ENCODE results near the gene ZNF777. TPM values are rescaled to one million over a fixed set of nuclear protein-coding genes. Genes with fewer than 3 reads are reported as not detected.
A peak's percentile ranks its signal among the peaks of the same experiment; 100 is the strongest.

The ZNF777 gene
- total RNA-seq (10 to 100 TPM; 11.2 to 16.1 (median 14.3) TPM), polyA plus RNA-seq (1 to 10 TPM in 1 of 2 donors, under 1 TPM in 1; 0.76 to 3.8 TPM), total RNA-seq (16.0 reads per million, percentile 45 among the genes with 10 or more reads in this experiment)

DNA sequence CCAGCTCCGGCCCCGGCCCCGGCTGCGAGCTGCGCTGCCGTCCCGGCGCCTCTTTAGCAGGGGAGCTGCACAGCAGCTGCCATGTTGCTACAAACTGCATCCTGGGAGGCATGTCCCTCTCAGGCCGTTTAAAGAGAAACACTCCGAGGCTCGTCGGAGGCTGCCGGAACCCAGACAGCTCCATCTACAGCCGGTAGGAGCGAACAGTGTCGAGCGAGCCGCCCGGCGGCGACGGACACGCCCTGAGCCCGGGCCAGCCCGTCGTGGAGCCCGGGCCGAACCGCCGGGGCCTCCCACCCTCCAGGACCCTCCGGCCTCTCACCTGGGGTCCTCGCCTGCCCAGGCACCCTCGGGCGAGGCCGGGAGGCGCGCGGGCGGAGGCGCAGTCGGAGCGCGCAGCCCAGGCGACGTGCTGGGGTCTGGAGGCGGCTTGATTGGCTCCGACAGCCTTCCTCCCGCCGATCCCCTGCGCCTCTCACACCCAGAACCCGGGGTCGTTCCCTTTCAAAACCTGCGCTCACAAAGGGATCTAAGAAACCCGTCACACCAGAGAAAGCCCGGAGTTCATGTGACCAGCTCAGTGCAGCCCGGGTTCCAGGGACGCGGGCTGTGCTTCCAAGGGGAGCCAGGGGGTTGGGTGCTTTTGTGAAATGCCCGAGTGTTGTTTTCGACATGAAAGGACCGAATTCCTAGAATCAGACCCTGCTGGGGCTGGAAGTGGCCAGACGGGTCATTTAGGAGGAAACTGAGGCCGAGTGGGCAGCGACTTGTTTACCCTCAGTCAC is at the start of gene ZNF777:
Gene ZNF777 (minus strand): TSS at position 570 of the 785 bp plus-strand sequence. CDS start 5,040 bp downstream, outside the sequence.
- H3K27ac ChIP-seq (ENCODE audit: low read depth, low read length): peak within 1 kb of the TSS; percentile 72
- peak within 1 kb of the TSS; percentile 78 to 91 (median 87) for H3K4me3 Mint-ChIP-seq
- ChIA-PET CTCF (interaction anchor here (0.6 to 2.0 kb wide), 7 partner anchors 21 to 253 kb away, joined by 3 to 8 read pairs (median 3); partner anchors contain the start of gene ZNF783), POLR2A (interaction anchor here (0.5 to 1.8 kb wide), 12 partner anchors 8 to 1887 kb away, joined by 3 to 8 read pairs (median 3); partner anchors contain the start of genes CUL1 and ZNF783)
- intact Hi-C loops (cut with micrococcal nuclease): loop anchor here (1.0 to 5.0 kb wide), 12 partner anchors 14 to 370 kb away; partner anchors contain the start of genes ZNF398 (in 2 of the 2), ZNF425 (in 2 of the 2), ZNF746 (in 2 of the 2) and ZNF783 (in 2 of the 2)
- ATAC-seq: peak; percentile 99
- H3K9me3 Mint-ChIP-seq: no peaks in the 10 kb centered on the region
- H3K36me3 Mint-ChIP-seq: peaks cover 0 to 7% (median 0%) of the 10 kb centered on the region in 5 donors
- peak within 1 kb of the TSS; percentile 80 for H3K4me3 ChIP-seq (ENCODE audit: low read length)
- no peaks in the 10 kb centered on the region for H3K27me3 ChIP-seq (ENCODE audit: control insufficient read depth in 2 of 2, insufficient read depth in 2 of 2, low read length in 2 of 2)
- DNase-seq: peak; percentile 65 to 84 (median 80)
- H3K36me3 ChIP-seq (ENCODE audit: control insufficient read depth in 2 of 3, insufficient read depth in 3 of 3, low read length in 3 of 3): peaks cover 0 to 15% (median 5%) of the 10 kb centered on the region in 3 experiments
- peaks cover 4 to 29% (median 10%) of the 10 kb centered on the region in 5 donors for H3K27me3 Mint-ChIP-seq
- H3K4me1 ChIP-seq (ENCODE audit: control insufficient read depth in 2 of 2, insufficient read depth in 2 of 2, low read length in 2 of 2): peaks cover 4 to 16% of the 10 kb centered on the region in 2 donors
- peaks cover 13 to 46% (median 35%) of the 10 kb centered on the region in 7 donors for H3K4me1 Mint-ChIP-seq
- H3K9me3 ChIP-seq (ENCODE audit: control insufficient read depth in 2 of 3, low read length in 3 of 3): no peaks in the 10 kb centered on the region
- peak within 1 kb of the TSS; percentile 28 to 89 (median 76) for H3K27ac Mint-ChIP-seq

DNA sequence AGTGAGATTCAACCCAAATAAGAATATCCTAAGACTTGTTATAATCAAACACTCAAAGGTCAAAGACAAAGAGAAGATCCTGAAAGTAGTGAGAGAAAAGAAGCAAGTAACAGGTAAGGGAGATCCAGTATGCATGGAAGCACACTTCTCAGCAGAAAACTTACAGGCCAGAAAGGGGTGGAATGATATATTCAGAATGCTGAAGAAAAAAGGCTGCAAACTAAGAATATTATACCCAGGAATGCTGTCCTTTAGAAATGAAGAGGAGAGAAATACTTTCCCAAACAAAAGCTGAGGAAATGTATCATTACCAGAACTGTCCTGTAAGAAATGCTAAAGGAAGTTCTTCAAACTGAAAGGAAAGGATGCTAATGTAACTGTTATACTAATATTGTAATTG is 49.4 kb upstream of the ZNF777 start:
- intact Hi-C loops (cut with micrococcal nuclease): no loop called here
- ChIA-PET CTCF (no interaction called here), POLR2A (no interaction called here)
- Histone ChIP-seq H3K9me3 (ENCODE audit: control insufficient read depth in 2 of 3, low read length in 3 of 3) (peaks cover 0 to 23% (median 12%) of the 10 kb centered on the region in 3 experiments), H3K27ac (ENCODE audit: low read depth, low read length) (no peak overlapping the region), H3K27me3 (ENCODE audit: control insufficient read depth in 2 of 2, insufficient read depth in 2 of 2, low read length in 2 of 2) (no peaks in the 10 kb centered on the region), H3K36me3 (ENCODE audit: control insufficient read depth in 2 of 3, insufficient read depth in 3 of 3, low read length in 3 of 3) (no peaks in the 10 kb centered on the region), H3K4me3 (ENCODE audit: low read length) (no peak overlapping the region), H3K4me1 (ENCODE audit: control insufficient read depth in 2 of 2, insufficient read depth in 2 of 2, low read length in 2 of 2) (no peaks in the 10 kb centered on the region)
- Mint-ChIP-seq H3K9me3 (peaks cover 18 to 80% (median 40%) of the 10 kb centered on the region in 11 donors), H3K27ac (no peak overlapping the region), H3K4me3 (no peak overlapping the region), H3K27me3 (peaks cover 0 to 16% (median 0%) of the 10 kb centered on the region in 5 donors), H3K36me3 (peaks cover 4 to 23% (median 18%) of the 10 kb centered on the region in 5 donors), H3K4me1 (no peaks in the 10 kb centered on the region)
- ATAC-seq (no peak), DNase-seq (no peak)

DNA sequence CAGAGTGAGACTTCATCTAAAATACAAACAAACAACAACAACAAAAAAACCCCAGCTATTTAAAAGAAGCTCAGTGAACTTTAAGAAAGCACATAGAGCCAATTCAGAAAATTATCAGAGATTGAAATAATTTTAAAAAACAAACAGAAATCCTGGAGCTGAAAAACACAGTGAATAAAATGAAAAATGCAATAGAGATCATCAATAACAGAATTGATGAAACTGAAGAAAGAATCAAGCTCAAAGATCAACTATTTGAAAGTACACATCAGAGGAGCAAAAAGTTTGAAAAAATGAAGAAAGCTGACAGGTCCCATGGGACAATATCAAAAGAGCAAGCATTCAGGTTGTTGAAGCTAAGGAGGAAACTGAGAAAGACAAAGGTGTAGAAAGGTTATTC is 48.9 kb upstream of the ZNF777 start:
- CTCF ChIA-PET: interaction anchor here (0.6 kb wide), 1 partner anchor 48 kb away, joined by 4 read pairs; no protein-coding TSS in a partner anchor

DNA sequence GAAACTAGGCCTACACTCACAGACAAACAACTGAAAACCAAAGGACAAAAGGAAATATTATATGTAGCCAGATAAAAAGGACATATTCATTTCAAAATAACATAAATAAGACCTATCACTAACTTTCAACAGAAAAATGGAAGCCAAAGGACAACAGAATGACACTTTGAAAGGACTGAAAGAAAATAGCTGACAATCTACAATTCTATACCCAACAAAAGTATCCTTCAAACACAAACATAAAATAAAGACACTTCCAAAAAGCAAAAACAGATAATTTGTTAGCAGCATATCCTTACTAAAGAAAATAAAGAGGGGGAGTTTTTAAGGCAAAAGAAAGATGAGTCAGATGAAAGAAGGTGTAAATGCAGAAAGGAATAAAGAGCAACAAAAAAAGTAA is 44.7 kb upstream of the ZNF777 start:
- Mint-ChIP-seq H3K27ac (no peak overlapping the region), H3K4me1 (peaks cover 0 to 4% (median 0%) of the 10 kb centered on the region in 7 donors), H3K9me3 (peaks cover 5 to 40% (median 21%) of the 10 kb centered on the region in 11 donors), H3K4me3 (no peak overlapping the region), H3K36me3 (peaks cover 5 to 15% (median 9%) of the 10 kb centered on the region in 5 donors), H3K27me3 (peaks cover 0 to 11% (median 0%) of the 10 kb centered on the region in 5 donors)
- ChIA-PET CTCF (no interaction called here), POLR2A (no interaction called here)
- no peak overlapping the region for H3K4me3 ChIP-seq (ENCODE audit: low read length)
- DNase-seq (no peak), ATAC-seq (no peak)
- peaks cover 0 to 4% of the 10 kb centered on the region in 2 donors for H3K4me1 ChIP-seq (ENCODE audit: control insufficient read depth in 2 of 2, insufficient read depth in 2 of 2, low read length in 2 of 2)
- H3K36me3 ChIP-seq (ENCODE audit: control insufficient read depth in 2 of 3, insufficient read depth in 3 of 3, low read length in 3 of 3): no peaks in the 10 kb centered on the region
- intact Hi-C loops (cut with micrococcal nuclease): no loop called here
- peaks cover 0 to 23% (median 12%) of the 10 kb centered on the region in 3 experiments for H3K9me3 ChIP-seq (ENCODE audit: control insufficient read depth in 2 of 3, low read length in 3 of 3)
- no peaks in the 10 kb centered on the region for H3K27me3 ChIP-seq (ENCODE audit: control insufficient read depth in 2 of 2, insufficient read depth in 2 of 2, low read length in 2 of 2)
- H3K27ac ChIP-seq (ENCODE audit: low read depth, low read length): no peak overlapping the region

More for the DNA sequence above, 48.9 kb upstream of the ZNF777 start:
- POLR2A ChIA-PET: no interaction called here
- no peak for DNase-seq
- no peaks in the 10 kb centered on the region for H3K4me1 Mint-ChIP-seq
- H3K4me1 ChIP-seq (ENCODE audit: control insufficient read depth in 2 of 2, insufficient read depth in 2 of 2, low read length in 2 of 2): no peaks in the 10 kb centered on the region
- no peak overlapping the region for H3K27ac Mint-ChIP-seq
- H3K36me3 ChIP-seq (ENCODE audit: control insufficient read depth in 2 of 3, insufficient read depth in 3 of 3, low read length in 3 of 3): no peaks in the 10 kb centered on the region
- H3K9me3 Mint-ChIP-seq: peaks cover 15 to 80% (median 43%) of the 10 kb centered on the region in 11 donors
- H3K9me3 ChIP-seq (ENCODE audit: control insufficient read depth in 2 of 3, low read length in 3 of 3): peaks cover 0 to 23% (median 12%) of the 10 kb centered on the region in 3 experiments
- H3K27ac ChIP-seq (ENCODE audit: low read depth, low read length): no peak overlapping the region
- peaks cover 0 to 13% (median 0%) of the 10 kb centered on the region in 5 donors for H3K27me3 Mint-ChIP-seq
- intact Hi-C loops (cut with micrococcal nuclease): no loop called here
- ATAC-seq: no peak
- no peaks in the 10 kb centered on the region for H3K27me3 ChIP-seq (ENCODE audit: control insufficient read depth in 2 of 2, insufficient read depth in 2 of 2, low read length in 2 of 2)
- peaks cover 8 to 23% (median 15%) of the 10 kb centered on the region in 5 donors for H3K36me3 Mint-ChIP-seq
- H3K4me3 ChIP-seq (ENCODE audit: low read length): no peak overlapping the region
- no peak overlapping the region for H3K4me3 Mint-ChIP-seq

DNA sequence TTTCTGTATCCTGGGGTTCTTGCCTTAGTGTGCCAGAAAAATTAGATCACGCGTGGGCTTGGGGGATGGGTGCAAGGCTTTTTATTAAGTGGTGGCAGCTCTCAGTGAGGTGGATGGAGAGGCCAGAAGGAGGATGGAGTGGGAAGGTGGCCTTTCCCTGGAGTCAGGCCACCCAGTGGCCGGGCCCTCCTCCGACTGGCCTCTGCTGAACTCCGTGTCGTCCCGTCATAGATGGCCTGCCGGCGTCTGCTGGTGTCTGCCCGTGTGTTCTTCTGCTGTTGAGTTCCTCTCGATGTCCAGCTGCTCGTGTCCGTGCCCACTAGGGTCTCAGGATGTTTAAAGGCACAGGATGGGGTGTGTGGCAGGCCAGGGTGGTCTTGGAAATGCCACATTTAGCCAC is 40.8 kb upstream of the ZNF777 start:
- H3K36me3 ChIP-seq (ENCODE audit: control insufficient read depth in 2 of 3, insufficient read depth in 3 of 3, low read length in 3 of 3): no peaks in the 10 kb centered on the region
- peaks cover 7 to 17% of the 10 kb centered on the region in 2 donors for H3K4me1 ChIP-seq (ENCODE audit: control insufficient read depth in 2 of 2, insufficient read depth in 2 of 2, low read length in 2 of 2)
- CTCF ChIA-PET: interaction anchor here (0.6 kb wide), 1 partner anchor 13 kb away, joined by 3 read pairs; no protein-coding TSS in a partner anchor
- POLR2A ChIA-PET: no interaction called here
- H3K36me3 Mint-ChIP-seq: peaks cover 3 to 10% (median 5%) of the 10 kb centered on the region in 5 donors
- H3K27me3 ChIP-seq (ENCODE audit: control insufficient read depth in 2 of 2, insufficient read depth in 2 of 2, low read length in 2 of 2): no peaks in the 10 kb centered on the region
- intact Hi-C loops (cut with micrococcal nuclease): no loop called here
- peaks cover 0 to 21% (median 7%) of the 10 kb centered on the region in 11 donors for H3K9me3 Mint-ChIP-seq
- ATAC-seq: no peak
- H3K27ac Mint-ChIP-seq: peak overlapping the region in 1 of 9 donors; percentile 8
- H3K4me3 Mint-ChIP-seq: no peak overlapping the region
- peaks cover 0 to 11% (median 0%) of the 10 kb centered on the region in 5 donors for H3K27me3 Mint-ChIP-seq
- H3K4me3 ChIP-seq (ENCODE audit: low read length): no peak overlapping the region
- no peak overlapping the region for H3K27ac ChIP-seq (ENCODE audit: low read depth, low read length)
- H3K4me1 Mint-ChIP-seq: peaks cover 3 to 25% (median 9%) of the 10 kb centered on the region in 7 donors
- no peak for DNase-seq
- H3K9me3 ChIP-seq (ENCODE audit: control insufficient read depth in 2 of 3, low read length in 3 of 3): peaks cover 0 to 2% (median 0%) of the 10 kb centered on the region in 3 experiments

DNA sequence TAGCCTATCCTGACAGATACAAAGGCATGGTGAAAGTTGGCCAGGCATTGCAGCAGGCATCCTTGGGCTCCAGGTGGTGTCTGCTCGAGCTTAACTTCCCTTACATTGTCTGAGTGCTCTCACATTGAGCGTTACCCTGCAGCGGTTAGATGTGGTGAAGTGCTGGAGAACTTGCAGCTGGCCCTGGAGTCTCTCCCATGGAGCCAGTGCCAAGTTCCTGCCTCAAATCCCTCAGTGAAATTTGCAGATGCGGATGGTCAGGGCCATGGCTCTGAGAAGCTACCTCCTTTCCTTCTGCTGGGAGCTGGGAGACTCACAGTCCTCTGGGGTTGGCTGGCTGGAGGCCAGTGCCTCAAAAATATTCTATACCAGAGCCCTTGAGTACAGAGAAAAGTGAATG is 40.0 kb upstream of the ZNF777 start:
- peaks cover 10 to 33% (median 17%) of the 10 kb centered on the region in 7 donors for H3K4me1 Mint-ChIP-seq
- CTCF ChIA-PET: no interaction called here
- H3K36me3 Mint-ChIP-seq: peaks cover 3 to 10% (median 5%) of the 10 kb centered on the region in 5 donors
- H3K27ac Mint-ChIP-seq: no peak overlapping the region
- H3K27ac ChIP-seq (ENCODE audit: low read depth, low read length): no peak overlapping the region
- H3K9me3 ChIP-seq (ENCODE audit: control insufficient read depth in 2 of 3, low read length in 3 of 3): peaks cover 0 to 2% (median 0%) of the 10 kb centered on the region in 3 experiments
- H3K4me3 Mint-ChIP-seq: no peak overlapping the region
- POLR2A ChIA-PET: no interaction called here
- peaks cover 0 to 17% (median 6%) of the 10 kb centered on the region in 11 donors for H3K9me3 Mint-ChIP-seq
- H3K4me1 ChIP-seq (ENCODE audit: control insufficient read depth in 2 of 2, insufficient read depth in 2 of 2, low read length in 2 of 2): peaks cover 14 to 22% of the 10 kb centered on the region in 2 donors
- ATAC-seq: no peak
- no peaks in the 10 kb centered on the region for H3K36me3 ChIP-seq (ENCODE audit: control insufficient read depth in 2 of 3, insufficient read depth in 3 of 3, low read length in 3 of 3)
- peaks cover 0 to 11% (median 0%) of the 10 kb centered on the region in 5 donors for H3K27me3 Mint-ChIP-seq
- no peak overlapping the region for H3K4me3 ChIP-seq (ENCODE audit: low read length)
- intact Hi-C loops (cut with micrococcal nuclease): no loop called here
- no peak for DNase-seq
- H3K27me3 ChIP-seq (ENCODE audit: control insufficient read depth in 2 of 2, insufficient read depth in 2 of 2, low read length in 2 of 2): no peaks in the 10 kb centered on the region

Measured in naive thymus-derived CD4-positive, alpha-beta T cell (primary cell).